H1 (cell line): Measurements from ENCODE around the gene GALE. TPM values are rescaled to one million over a fixed set of nuclear protein-coding genes. Genes with fewer than 3 reads are reported as not detected.

Experiments used
- CEBPB ChIP-seq: IDR thresholded peaks from 2 replicates; pipeline ENCODE4 v1.6.1; 2012; ENCODE audit warnings: low read depth, low read length
- EGR1 ChIP-seq: IDR thresholded peaks from 2 replicates; pipeline ENCODE4 v1.6.1; 2011; ENCODE audit warnings: low read depth, low read length, borderline replicate concordance
- GTF2F1 ChIP-seq: IDR thresholded peaks from 2 replicates; pipeline ENCODE4 v1.6.1; 2012; ENCODE audit warnings: low read depth, low read length, improper control_type of control experiment, borderline replicate concordance
- MAX ChIP-seq: IDR thresholded peaks from 2 replicates; pipeline ENCODE4 v1.6.1; 2012; ENCODE audit warnings: inconsistent platforms
- PHF8 ChIP-seq: fragments of 200-600 bp; sonication (generic); conservative IDR thresholded peaks from 2 replicates; pipeline ENCODE4 v1.7.1; 2012; ENCODE audit warnings: low read depth, mild to moderate bottlenecking, inconsistent platforms, low read length, moderate library complexity
- RAD21 ChIP-seq, 2 experiments: IDR thresholded peaks in 1 of 2; conservative IDR thresholded peaks in 1 of 2; 2 replicates each; pipeline ENCODE4 v1.6.1; 2011; ENCODE audit warnings: low read depth in 2 of 2, low read length in 2 of 2, improper control_type of control experiment in 1 of 2, inconsistent platforms in 1 of 2, mild to moderate bottlenecking in 1 of 2, moderate library complexity in 1 of 2
- SIN3A ChIP-seq, 2 experiments: IDR thresholded peaks in 1 of 2; conservative IDR thresholded peaks in 1 of 2; 2 replicates each; pipeline ENCODE4 v1.6.1; 2011 to 2012; ENCODE audit warnings: low read length in 2 of 2, improper control_type of control experiment in 1 of 2, low read depth in 1 of 2, mild to moderate bottlenecking in 1 of 2
- SP4 ChIP-seq: IDR thresholded peaks from 2 replicates; pipeline ENCODE4 v1.6.1; 2012; ENCODE audit warnings: low read length, inconsistent platforms
- polyA plus RNA-seq, 7 experiments: library from polyadenylated mRNA; depleted of rRNA in 3 of 7; stranded (reverse) in 5 of 7; unstranded in 2 of 7; fragments of >200 nt in 5 of 7; fragments of 200-250 nt in 2 of 7; gene quantifications; 1 replicate in 5 of 7; 2 replicates in 1 of 7; 4 replicates in 1 of 7; pipeline versions ENCODE4 v1.2.1 to v1.2.3, GENCODE V29; 2011 to 2013; ENCODE audit warnings: missing spikeins in 2 of 7, mixed read lengths in 2 of 7
- total RNA-seq: library from RNA; stranded (reverse); fragmentation: NEBNext Ultra II Directional; extraction: Animal tissue kit (Norgen Biotek cat#: 25700); gene quantifications from 2 replicates; pipeline ENCODE4 v1.2.1, GENCODE V29; 2021

The GALE gene
- total and polyA plus RNA-seq, 2 of the 8 experiments (the other 6 are each of a cell fraction or from before 2014, with no cell fraction given): 26.0 to 33.9 TPM

- TF ChIP-seq PHF8 (no peak), GTF2F1 (no peak), SP4 (no peak), RAD21 (IDR thresholded peaks at IDR 0.05 in 1 of 2, conservative IDR thresholded peaks at IDR 0.05 in 1 of 2; ENCODE audit: low read depth in 2 of 2, low read length in 2 of 2) (no peak), SIN3A (conservative IDR thresholded peaks at IDR 0.05 in 1 of 2, IDR thresholded peaks at IDR 0.05 in 1 of 2; ENCODE audit: low read depth in 1 of 2, low read length in 2 of 2) (no peak), EGR1 (no peak), CEBPB (no peak), MAX (no peak)
- TF ChIP-seq, all 59 proteins: peak for 0
Measured at GRCh38 chr1:23801876-23802275, 1.3 kb upstream of the GALE start (continued).
